NCI-H1694 treated with DMSO at 0.1 percent for 48 hours (cell line): ENCODE data around the gene SYT14.
A peak's percentile ranks its signal among the peaks of the same experiment; 100 is the strongest.
"Not testable (repeated sequence)": the region's sequence is repeated elsewhere in the genome, so short reads cannot be mapped to it uniquely, and the experiment has no call there.

Experiments used
- DNase-seq: peaks from one replicate; lab custom pipeline; 2025; lab: John Stamatoyannopoulos, UW

Gene SYT14

DNA sequence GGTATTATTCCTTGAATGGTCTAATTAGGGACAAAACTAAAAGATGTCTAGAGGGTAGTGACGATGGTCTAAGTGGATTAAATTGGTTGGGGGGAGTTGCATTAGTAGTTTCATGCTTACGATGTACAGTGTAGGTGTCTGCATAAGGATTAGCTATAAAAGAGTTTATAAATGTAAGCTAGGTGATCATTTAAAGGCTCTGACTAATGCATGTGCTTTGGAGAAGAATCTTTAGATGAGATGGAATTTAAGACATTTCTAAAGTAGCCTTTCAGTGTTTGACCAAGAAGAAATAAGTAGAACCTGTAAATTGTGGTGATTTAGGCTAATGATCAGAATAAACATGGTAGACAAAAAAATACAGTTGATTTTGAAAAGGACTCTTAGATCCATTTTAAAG lies 7.4 kb downstream of the SYT14 start:
- DNase-seq, result no peak

DNA sequence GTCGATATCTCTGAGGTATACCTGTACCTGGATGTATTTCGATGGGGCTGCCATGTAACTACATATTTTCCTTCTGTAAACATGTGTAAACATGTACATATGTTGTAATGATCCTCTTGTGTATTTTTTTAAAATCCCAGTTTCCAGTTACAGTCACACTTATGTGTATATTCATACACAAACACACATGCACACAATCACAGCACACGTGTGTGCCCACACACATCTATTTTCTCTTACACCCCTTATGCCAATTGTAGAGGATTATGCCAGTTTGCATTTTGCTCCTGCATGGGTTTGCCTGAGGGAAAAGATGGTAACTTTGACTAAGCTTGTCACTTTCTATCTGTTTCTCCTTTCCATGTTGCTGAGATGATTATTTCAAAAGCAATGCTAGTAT lies 10.1 kb downstream of the SYT14 start:
- DNase-seq, result no peak

- DNase-seq, result no peak
These were observed 18.1 kb downstream of the SYT14 start for GRCh38 chr1:209956116-209956515.

DNA sequence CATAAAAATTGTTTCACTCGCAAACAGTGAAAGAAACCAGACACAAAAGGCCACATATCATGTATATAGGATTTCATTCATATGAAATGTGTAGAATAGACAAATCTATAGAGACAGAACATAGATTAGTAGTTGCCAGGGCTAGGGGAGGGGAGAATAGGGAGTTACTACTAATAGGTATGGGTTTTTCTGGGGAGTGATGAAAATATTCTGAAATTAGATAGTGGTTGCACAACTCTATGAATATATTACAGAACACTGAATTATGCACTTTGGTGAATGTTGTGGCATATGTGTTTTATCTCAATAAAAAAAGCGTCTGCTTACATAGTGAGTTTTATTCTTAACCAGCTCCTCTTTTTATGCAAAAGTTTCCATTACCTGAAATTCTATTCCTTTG lies 21.6 kb downstream of the SYT14 start:
- no peak for DNase-seq

DNA sequence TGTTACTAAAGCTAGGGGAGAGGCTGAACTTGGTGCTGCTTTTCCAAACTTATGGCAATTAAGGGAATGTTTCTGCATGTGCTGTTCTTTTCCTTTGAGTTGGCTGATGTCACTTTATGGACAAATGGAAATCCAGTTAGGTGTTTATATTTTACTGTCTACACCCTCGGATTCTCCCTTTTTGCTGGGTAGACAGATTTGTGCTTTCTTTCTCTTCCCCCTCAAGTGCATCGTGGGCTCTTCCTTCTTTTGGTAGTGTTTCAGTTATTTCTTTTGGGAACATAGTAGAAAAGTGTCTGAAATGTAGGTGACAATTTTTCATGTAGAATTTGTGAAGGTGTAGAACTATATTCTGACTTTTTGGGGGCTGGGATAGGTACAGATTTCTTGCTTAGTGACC lies 22.9 kb downstream of the SYT14 start:
- DNase-seq, result no peak

- DNase-seq, result no peak
These were observed 24.4 kb downstream of the SYT14 start for GRCh38 chr1:209962388-209962787.

DNA sequence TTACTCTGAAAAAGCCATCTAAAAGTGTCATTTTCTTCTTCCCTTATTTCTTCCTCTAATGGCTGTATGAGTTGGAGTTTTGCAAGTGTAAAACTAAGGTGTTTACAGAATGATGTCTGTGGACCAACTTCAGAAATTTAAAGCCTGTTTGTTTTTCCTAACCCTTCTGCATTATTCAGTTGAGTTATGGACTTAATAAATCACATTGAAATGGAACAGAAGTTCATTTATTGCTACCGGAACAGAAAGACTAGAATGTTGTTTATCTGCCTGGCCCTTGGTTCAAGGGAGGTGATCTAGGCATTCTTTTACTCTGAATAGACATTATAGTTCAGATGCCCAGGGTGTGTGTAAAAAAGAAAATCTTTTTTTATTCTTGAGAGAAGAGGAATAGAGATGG lies 24.8 kb downstream of the SYT14 start:
- no peak for DNase-seq

DNA sequence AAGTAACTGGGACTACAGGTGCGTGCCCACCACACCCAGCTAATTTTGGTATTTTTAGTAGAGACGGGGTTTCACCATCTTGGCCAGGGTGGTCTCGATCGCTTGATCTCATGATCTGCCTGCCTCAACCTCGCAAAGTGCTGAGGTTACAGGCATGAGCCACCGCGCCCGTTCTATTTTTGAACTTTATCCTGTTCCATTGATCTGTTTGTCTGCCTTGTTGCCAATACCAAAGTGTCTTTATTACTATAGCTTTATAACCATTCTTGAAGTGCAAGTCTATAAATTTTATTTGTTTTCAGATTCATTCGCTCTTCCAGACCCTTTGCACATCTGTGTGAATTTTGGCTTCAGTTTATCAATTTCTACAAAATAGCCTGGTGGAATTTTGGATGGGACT lies 28.0 kb downstream of the SYT14 start:
- DNase-seq, result no peak

GRCh38 chr1:209978721-209979120 lies 40.7 kb downstream of the SYT14 start:
- not testable (repeated sequence) for DNase-seq

DNA sequence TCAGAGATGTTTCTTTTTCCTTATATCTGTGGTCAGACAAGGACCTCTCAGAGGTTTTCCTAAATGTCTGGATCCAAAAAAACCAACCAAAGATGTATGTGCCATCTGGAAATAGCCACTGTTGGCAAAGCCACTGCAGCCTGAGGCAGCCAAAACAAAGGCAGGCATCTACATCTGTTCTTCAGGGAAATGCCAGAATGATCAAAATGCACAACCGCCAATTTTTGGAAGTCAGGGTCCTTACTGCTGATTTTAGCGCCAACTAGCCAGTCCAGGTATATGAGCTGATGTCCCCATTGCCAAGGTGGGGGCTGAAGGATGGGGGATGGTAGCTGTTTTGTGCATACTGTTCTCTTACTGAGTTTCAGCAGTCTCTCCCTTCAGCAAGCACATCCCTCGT lies 45.9 kb downstream of the SYT14 start:
- peak; percentile 32 for DNase-seq

GRCh38 chr1:209985002-209985401 lies 47.0 kb downstream of the SYT14 start:
- no peak for DNase-seq

DNA sequence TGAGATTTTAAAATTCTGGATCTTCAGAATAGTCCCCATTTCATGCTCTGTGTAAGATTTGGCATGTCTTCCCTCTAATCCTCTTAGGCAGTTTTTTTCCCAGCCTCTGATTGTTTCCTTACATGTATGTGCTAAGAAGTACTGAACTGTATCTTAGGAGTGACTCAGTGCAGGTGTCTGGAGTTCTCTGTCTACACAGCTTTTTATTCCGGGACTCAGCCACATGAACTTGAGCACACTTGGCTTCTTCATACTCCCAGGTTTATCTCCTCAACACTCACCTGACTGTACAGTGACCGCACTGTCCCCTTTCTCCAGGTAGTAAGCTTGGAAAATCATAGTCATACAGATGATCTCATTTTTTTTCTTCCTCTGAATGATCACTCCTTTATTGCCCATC lies 50.7 kb downstream of the SYT14 start:
- no peak for DNase-seq

GRCh38 chr1:209989525-209989924 lies 51.5 kb downstream of the SYT14 start:
- DNase-seq, result peak; percentile 79

- no peak for DNase-seq
These were observed 55.2 kb downstream of the SYT14 start for GRCh38 chr1:209993061-209993830.

- DNase-seq, result no peak
These were observed 58.3 kb downstream of the SYT14 start for GRCh38 chr1:209996348-209996747.

GRCh38 chr1:209999005-209999404 lies 61.0 kb downstream of the SYT14 start:
- DNase-seq, result no peak

- no peak for DNase-seq
These were observed 63.7 kb downstream of the SYT14 start for GRCh38 chr1:210001751-210002150.

- DNase-seq, result no peak
These were observed 65.5 kb downstream of the SYT14 start for GRCh38 chr1:210003501-210003900.

DNA sequence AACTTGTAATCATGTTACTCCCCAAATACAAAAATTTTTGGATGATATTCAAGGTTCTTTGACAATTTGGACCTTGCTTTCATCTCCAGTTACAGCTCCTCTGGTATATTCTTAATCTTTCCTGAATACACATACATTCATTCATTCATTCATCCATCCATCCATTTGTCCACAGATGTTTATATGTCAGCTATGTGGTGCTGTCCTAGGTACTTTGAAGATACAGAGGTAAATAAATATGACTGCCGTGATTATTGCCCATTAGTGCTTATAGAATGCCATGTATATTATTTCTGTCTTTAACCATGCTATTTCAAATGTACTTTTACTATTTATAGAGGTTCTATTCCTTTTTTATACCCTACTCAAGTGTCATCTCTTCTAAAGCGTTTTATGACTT lies 72.1 kb downstream of the SYT14 start:
- DNase-seq, result no peak

GRCh38 chr1:210021145-210021860 lies 83.3 kb downstream of the SYT14 start:
- no peak for DNase-seq

- DNase-seq, result no peak
These were observed 84.0 kb downstream of the SYT14 start for GRCh38 chr1:210022044-210022443.

- no peak for DNase-seq
These were observed 86.3 kb downstream of the SYT14 start for GRCh38 chr1:210024282-210024681.

DNA sequence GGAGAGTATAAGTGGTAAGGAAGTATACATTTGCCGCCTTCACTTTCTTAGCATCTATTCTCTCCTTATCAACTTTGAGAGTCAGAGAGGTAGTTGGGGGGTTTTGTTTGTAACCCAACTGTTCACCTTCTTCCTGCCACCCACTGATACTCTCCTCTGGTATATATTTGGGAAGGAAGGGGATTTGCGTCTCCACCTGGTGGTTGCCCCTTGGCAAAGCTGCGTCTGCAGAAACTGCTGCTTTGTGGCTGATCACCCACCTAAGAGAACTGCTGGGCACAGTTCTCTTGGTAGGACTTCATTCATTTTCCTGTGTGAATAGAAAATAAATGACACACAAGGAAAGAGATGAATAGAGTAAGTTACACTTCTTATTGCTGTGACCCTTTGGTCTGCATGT lies 87.0 kb downstream of the SYT14 start:
- DNase-seq, result no peak

DNA sequence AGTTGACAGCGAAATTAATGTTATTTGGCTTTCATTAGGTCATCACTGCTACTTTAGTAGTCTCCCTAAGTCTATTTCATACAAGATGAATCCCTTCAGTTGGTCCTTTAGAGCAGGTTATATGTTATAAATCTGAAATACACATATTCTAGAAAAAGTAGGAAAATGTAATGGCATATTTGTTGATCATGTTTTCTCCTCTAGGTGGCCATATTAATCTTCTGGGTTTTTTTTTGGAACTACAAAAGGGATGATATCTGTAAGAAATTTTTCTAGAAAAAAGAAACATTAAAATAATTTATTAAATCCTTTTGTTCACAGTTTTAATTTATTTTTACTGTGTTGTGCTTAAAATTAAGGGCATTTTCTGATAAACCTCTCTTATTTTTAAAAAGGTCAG lies 87.9 kb downstream of the SYT14 start:
- DNase-seq, result no peak
